SH-SY5Y (cell line): Measurements from ENCODE around the gene CCDC148.

Experiments
- GATA2 ChIP-seq: IDR thresholded peaks from 2 replicates; pipeline ENCODE4 v1.6.1; 2011; ENCODE audit warnings: mild to moderate bottlenecking, low read depth, low read length
- GATA3 ChIP-seq: IDR thresholded peaks from 2 replicates; pipeline ENCODE4 v1.6.1; 2011; ENCODE audit warnings: low read depth, mild to moderate bottlenecking, low read length, moderate library complexity

DNA sequence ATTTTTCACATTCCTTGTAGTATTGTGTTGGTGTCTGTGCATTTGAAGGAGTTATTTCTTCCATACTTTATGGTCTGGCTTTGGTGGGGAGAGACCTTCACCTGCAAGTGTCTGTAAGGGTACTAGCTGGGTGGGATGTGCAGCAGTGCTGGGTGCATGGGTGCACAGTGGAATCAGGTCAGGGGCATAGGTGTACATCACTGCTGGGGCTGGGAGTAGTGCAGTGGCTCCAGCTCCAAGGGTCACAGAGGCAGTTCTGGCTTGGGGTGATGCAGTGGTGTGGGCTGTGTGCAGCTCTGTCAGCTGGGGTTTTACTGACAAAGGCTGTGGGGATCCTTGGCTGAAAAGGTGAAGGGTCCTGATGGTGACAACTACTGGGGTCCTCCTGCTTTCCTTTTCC is 44.8 kb downstream of the CCDC148 start:
- TF ChIP-seq GATA3 (no peak), GATA2 (no peak)
